ENCODE measurements around the gene NMRK1. TPM values are rescaled to one million over a fixed set of nuclear protein-coding genes. Genes with fewer than 3 reads are reported as not detected.

Gene NMRK1
- total RNA-seq, 1 experiment from 2014 or later = 36.2 TPM

DNA sequence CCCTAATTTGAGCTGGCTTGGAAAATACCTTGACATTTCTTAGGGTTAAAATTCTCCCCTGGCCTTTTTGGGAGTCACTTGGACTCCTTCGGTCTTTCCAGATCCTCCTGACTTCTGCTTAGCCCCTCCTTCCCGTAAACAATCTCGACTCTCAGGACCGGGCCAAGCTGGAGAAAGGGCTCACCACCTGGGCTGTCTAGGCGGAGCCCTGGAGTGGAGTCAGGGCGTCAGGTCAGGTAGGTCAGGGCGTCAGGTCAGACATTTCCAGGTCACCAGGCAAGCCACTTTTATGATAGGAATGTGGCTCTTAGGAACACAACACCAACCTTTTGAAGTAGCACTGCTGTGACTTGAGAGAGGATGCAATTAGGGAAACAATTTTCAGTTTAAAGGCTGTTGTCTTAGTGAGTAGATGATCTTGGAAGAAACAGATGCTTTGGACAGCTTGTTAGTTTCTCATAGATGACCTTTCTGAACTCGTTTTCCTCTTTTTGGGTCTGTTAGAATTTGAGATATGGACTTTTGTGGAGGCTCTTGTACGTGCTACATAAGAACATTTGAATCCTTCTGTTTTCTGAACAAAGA lies 13.1 kb upstream of the NMRK1 start:
- H3K9me2 ChIP-seq (ENCODE audit: insufficient read depth) = no peaks in the 10 kb centered on the region
- no peak overlapping the region for H2AFZ ChIP-seq
- no peak overlapping the region for H3K4me3 ChIP-seq
- no peaks in the 10 kb centered on the region for H3K9me3 ChIP-seq (ENCODE audit: insufficient read depth, low read depth)
- intact Hi-C loops (cut with micrococcal nuclease; ENCODE audit: unreplicated experiment) = no loop called here
- no peaks in the 10 kb centered on the region for H3F3A ChIP-seq (ENCODE audit: insufficient read depth, low read depth)
- ChIA-PET POLR2A (ENCODE audit: unreplicated experiment) (no interaction called here), CTCF (no interaction called here)
- no peak for TF ChIP-seq CTCF (conservative IDR thresholded peaks at IDR 0.05)
- TF ChIP-seq EZH2 (IDR thresholded peaks at IDR 0.05; ENCODE audit: low read depth) = no peak
- no peak overlapping the region for H3K4me2 ChIP-seq
- no peak overlapping the region for H3K27ac ChIP-seq
- no peaks in the 10 kb centered on the region for H3K27me3 ChIP-seq (ENCODE audit: insufficient read depth, low read depth)
- H3K36me3 ChIP-seq (ENCODE audit: low read depth) = no peaks in the 10 kb centered on the region
- BruUV-seq (replicated peaks) = no TSS peak
- H3K79me2 ChIP-seq (ENCODE audit: low read depth) = peaks cover 39% of the 10 kb centered on the region
- no peak for DNase-seq
- H3K4me1 ChIP-seq (replicated peaks; ENCODE audit: insufficient read depth) = no peaks in the 10 kb centered on the region
- H4K20me1 ChIP-seq (ENCODE audit: insufficient read depth) = no peaks in the 10 kb centered on the region

GRCh38 chr9:75096796-75097195 lies 8.8 kb upstream of the NMRK1 start:
- Histone ChIP-seq H3K27ac (no peak overlapping the region), H3K4me3 (no peak overlapping the region), H2AFZ (no peak overlapping the region), H3K36me3 (ENCODE audit: low read depth) (no peaks in the 10 kb centered on the region), H3K4me2 (no peak overlapping the region), H3K4me1 (replicated peaks; ENCODE audit: insufficient read depth) (peaks cover 10% of the 10 kb centered on the region; the same call in 1 of the 2 replicates), H3K9me3 (ENCODE audit: insufficient read depth, low read depth) (no peaks in the 10 kb centered on the region), H3K79me2 (ENCODE audit: low read depth) (peaks cover 54% of the 10 kb centered on the region), H3K27me3 (ENCODE audit: insufficient read depth, low read depth) (no peaks in the 10 kb centered on the region), H4K20me1 (ENCODE audit: insufficient read depth) (no peaks in the 10 kb centered on the region), H3K9me2 (ENCODE audit: insufficient read depth) (no peaks in the 10 kb centered on the region), H3F3A (ENCODE audit: insufficient read depth, low read depth) (no peaks in the 10 kb centered on the region)
- POLR2A ChIA-PET (ENCODE audit: unreplicated experiment) = no interaction called here
- DNase-seq = no peak
- no TSS peak for BruUV-seq (replicated peaks)
- intact Hi-C loops (cut with micrococcal nuclease; ENCODE audit: unreplicated experiment) = no loop called here
- CTCF ChIA-PET = no interaction called here
- TF ChIP-seq EZH2 (IDR thresholded peaks at IDR 0.05; ENCODE audit: low read depth) = no peak
- TF ChIP-seq CTCF (conservative IDR thresholded peaks at IDR 0.05) = no peak

- 0 out of 2 replicates have a peak, but pooled peaks cover 4% of the 10 kb centered on the region for H4K20me1 ChIP-seq (ENCODE audit: insufficient read depth)
- peaks cover 25% of the 10 kb centered on the region for H3K4me1 ChIP-seq (replicated peaks; ENCODE audit: insufficient read depth)
- CTCF ChIA-PET = interaction anchor here (0.7 kb wide), 1 partner anchor 157 kb away, joined by 5 read pairs; no protein-coding TSS in a partner anchor
- peaks cover 75% of the 10 kb centered on the region for H3K79me2 ChIP-seq (ENCODE audit: low read depth)
- H3K27ac ChIP-seq = no peak overlapping the region
- no peak for DNase-seq
- H3F3A ChIP-seq (ENCODE audit: insufficient read depth, low read depth) = peaks cover 16% of the 10 kb centered on the region
- no peaks in the 10 kb centered on the region for H3K9me3 ChIP-seq (ENCODE audit: insufficient read depth, low read depth)
- no peaks in the 10 kb centered on the region for H3K27me3 ChIP-seq (ENCODE audit: insufficient read depth, low read depth)
- H3K9me2 ChIP-seq (ENCODE audit: insufficient read depth) = no peaks in the 10 kb centered on the region
- no peak overlapping the region for H3K4me3 ChIP-seq
- H2AFZ ChIP-seq = no peak overlapping the region
- intact Hi-C loops (cut with micrococcal nuclease; ENCODE audit: unreplicated experiment) = no loop called here
- H3K4me2 ChIP-seq = no peak overlapping the region
- no TSS peak for BruUV-seq (replicated peaks)
- TF ChIP-seq EZH2 (IDR thresholded peaks at IDR 0.05; ENCODE audit: low read depth) (no peak), CTCF (conservative IDR thresholded peaks at IDR 0.05) (no peak)
- no peaks in the 10 kb centered on the region for H3K36me3 ChIP-seq (ENCODE audit: low read depth)
- POLR2A ChIA-PET (ENCODE audit: unreplicated experiment) = no interaction called here
Measured at GRCh38 chr9:75092766-75093165, 4.8 kb upstream of the NMRK1 start.

Measured in PC-9 (cell line).